Thyroid gland (tissue), 4 donors: Measurements from ENCODE around the gene CACNA2D3. TPM values are rescaled to one million over a fixed set of nuclear protein-coding genes. Genes with fewer than 3 reads are reported as not detected.
A peak's percentile ranks its signal among the peaks of the same experiment; 100 is the strongest.

Experiments
- DNase-seq, 2 donors: peaks; one replicate each; pipeline ENCODE4 v3.0.0-alpha.2; 2019
- H3K27ac ChIP-seq, 3 donors: fragments of 200-600 bp; sonication (generic); 1 replicate in 2 of 3; 2 replicates in 1 of 3; pipeline ENCODE4 v1.5.1; 2016 to 2019; ENCODE audit warnings: mild to moderate bottlenecking in 1 of 3, moderate library complexity in 1 of 3
- H3K27me3 ChIP-seq: fragments of 200-600 bp; sonication (generic); one replicate; pipeline ENCODE4 v1.5.1; 2019
- H3K36me3 ChIP-seq, 2 donors: fragments of 200-600 bp; sonication (generic); one replicate each; pipeline ENCODE4 v1.5.1; 2016 to 2019
- H3K4me1 ChIP-seq, 2 donors: fragments of 200-600 bp; sonication (generic); one replicate each; pipeline ENCODE4 v1.5.1; 2017 to 2019
- H3K4me3 ChIP-seq, 3 donors: fragments of 200-600 bp; sonication (generic); replicated peaks in 1 of 3; 1 replicate in 2 of 3; 2 replicates in 1 of 3; pipeline ENCODE4 v1.5.1; 2016; ENCODE audit warnings: mild to moderate bottlenecking in 1 of 3
- H3K9me3 ChIP-seq: fragments of 200-600 bp; sonication (generic); one replicate; pipeline ENCODE4 v1.5.1; 2017
- POLR2A ChIP-seq, 2 donors: fragments of 450-650 bp; IDR thresholded peaks; one replicate each; pipeline ENCODE4 v1.6.1; 2017; ENCODE audit warnings: antibody characterized with exemption in 2 of 2, mild to moderate bottlenecking in 2 of 2, moderate library complexity in 1 of 2
- WGBS, 2 donors: methylation state at CpG; one replicate each; pipeline ENCODE4 v1.1.5; 2017; 5-methylcytosine and 5-hydroxymethylcytosine counted together
- intact Hi-C: fragments of 100-400 bp; cut with DNase I; formaldehyde crosslinking; loops from one replicate; pipeline ENCODE4 v1.15.1; 2023
- total RNA-seq, 4 donors: library from RNA; depleted of rRNA; stranded (reverse); fragments of >200 nt; gene quantifications; one replicate each; pipeline ENCODE4 v1.2.3, GENCODE V29; 2016
- TF ChIP-seq, protein P1 (sequence below), 6 experiments: fragments of 200-600 bp in 3 of 6; fragments of 450-650 bp in 3 of 6; sonication (generic) in 3 of 6; IDR thresholded peaks; one replicate each; pipeline ENCODE4 v1.5.1; 2016 to 2019; ENCODE audit warnings: antibody characterized with exemption in 6 of 6, mild to moderate bottlenecking in 2 of 6, inconsistent platforms in 1 of 6, moderate library complexity in 1 of 6

The CACNA2D3 gene
- total RNA-seq, 4 donors from 2014 or later, result 2.9 to 4.8 (median 4.5) TPM

- TF ChIP-seq POLR2A (IDR thresholded peaks at IDR 0.05), result no peak
- TF ChIP-seq, protein P1, sequence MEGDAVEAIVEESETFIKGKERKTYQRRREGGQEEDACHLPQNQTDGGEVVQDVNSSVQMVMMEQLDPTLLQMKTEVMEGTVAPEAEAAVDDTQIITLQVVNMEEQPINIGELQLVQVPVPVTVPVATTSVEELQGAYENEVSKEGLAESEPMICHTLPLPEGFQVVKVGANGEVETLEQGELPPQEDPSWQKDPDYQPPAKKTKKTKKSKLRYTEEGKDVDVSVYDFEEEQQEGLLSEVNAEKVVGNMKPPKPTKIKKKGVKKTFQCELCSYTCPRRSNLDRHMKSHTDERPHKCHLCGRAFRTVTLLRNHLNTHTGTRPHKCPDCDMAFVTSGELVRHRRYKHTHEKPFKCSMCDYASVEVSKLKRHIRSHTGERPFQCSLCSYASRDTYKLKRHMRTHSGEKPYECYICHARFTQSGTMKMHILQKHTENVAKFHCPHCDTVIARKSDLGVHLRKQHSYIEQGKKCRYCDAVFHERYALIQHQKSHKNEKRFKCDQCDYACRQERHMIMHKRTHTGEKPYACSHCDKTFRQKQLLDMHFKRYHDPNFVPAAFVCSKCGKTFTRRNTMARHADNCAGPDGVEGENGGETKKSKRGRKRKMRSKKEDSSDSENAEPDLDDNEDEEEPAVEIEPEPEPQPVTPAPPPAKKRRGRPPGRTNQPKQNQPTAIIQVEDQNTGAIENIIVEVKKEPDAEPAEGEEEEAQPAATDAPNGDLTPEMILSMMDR (IDR thresholded peaks at IDR 0.05), result no peak
- Histone ChIP-seq H3K27ac (no peak overlapping the region), H3K4me3 (no peak overlapping the region), H3K27me3 (no peaks in the 10 kb centered on the region), H3K9me3 (no peaks in the 10 kb centered on the region), H3K36me3 (no peaks in the 10 kb centered on the region), H3K4me1 (no peaks in the 10 kb centered on the region)
- WGBS, 2 donors, result 82 to 91% methylated on average over 2 of the region's 2 CpGs
- no peak for DNase-seq
- intact Hi-C loops, result no loop called here
Measured at GRCh38 chr3:54519493-54519892, 397.1 kb downstream of the CACNA2D3 start.

DNA sequence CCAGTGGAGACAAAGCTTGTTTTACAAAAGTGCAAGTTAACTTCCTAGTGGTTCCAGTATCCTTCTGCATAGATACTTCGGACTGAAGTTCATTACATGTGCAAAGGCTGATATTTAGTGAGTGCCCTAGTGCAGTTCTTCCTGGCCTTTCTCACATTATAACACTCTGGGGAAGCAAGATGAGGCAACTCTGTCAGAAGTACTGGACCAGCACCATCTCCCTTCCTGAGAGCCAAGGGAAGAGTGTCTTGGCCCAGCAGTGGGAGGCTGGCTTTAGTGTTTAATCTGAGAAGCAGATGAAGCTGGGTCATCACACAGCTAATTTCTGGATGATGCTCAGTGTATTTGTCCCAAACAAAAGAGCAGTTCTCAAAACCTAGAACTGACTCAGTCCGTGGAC is 397.7 kb downstream of the CACNA2D3 start:
- TF ChIP-seq POLR2A (IDR thresholded peaks at IDR 0.05), result no peak
- TF ChIP-seq, protein P1 (IDR thresholded peaks at IDR 0.05), result no peak
- no peaks in the 10 kb centered on the region for H3K27me3 ChIP-seq
- H3K4me3 ChIP-seq, result no peak overlapping the region
- DNase-seq, result no peak
- no peaks in the 10 kb centered on the region for H3K4me1 ChIP-seq
- no peaks in the 10 kb centered on the region for H3K9me3 ChIP-seq
- no peaks in the 10 kb centered on the region for H3K36me3 ChIP-seq
- H3K27ac ChIP-seq, result no peak overlapping the region
- intact Hi-C loops, result no loop called here
- WGBS, 2 donors, result 72 to 73% methylated on average over 2 of the region's 2 CpGs

DNA sequence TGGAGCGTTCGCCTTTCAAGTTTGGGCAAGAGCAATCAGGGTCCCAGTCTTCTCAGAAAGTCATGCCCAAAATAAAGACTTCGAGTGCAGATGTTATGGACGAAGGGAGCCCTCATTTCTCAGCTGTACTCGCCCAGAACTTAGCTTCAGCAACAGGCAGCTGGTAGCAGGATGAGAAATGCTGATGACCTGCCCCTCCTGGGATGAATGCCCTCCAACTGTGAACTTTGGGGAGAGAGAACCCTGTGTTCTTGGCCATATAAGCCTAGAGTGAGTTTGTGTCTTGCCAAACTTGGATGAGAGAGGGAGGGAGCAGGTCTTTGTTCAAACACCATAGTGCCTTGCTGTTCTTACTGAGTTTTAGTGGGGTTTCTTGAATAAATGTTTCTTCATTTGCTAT is 405.2 kb downstream of the CACNA2D3 start:
- Histone ChIP-seq H3K9me3 (no peaks in the 10 kb centered on the region), H3K27me3 (no peaks in the 10 kb centered on the region), H3K27ac (no peak overlapping the region), H3K4me1 (no peaks in the 10 kb centered on the region), H3K36me3 (no peaks in the 10 kb centered on the region), H3K4me3 (no peak overlapping the region)
- WGBS, 2 donors, result 69 to 93% methylated on average over 4 to 5 of the region's 5 CpGs
- no peak for TF ChIP-seq POLR2A (IDR thresholded peaks at IDR 0.05)
- TF ChIP-seq, protein P1 (IDR thresholded peaks at IDR 0.05), result no peak
- intact Hi-C loops, result no loop called here
- no peak for DNase-seq

GRCh38 chr3:54527953-54528352 is 405.6 kb downstream of the CACNA2D3 start:
- peak in 1 of 2 donors; percentile 6 for DNase-seq
- Histone ChIP-seq H3K9me3 (no peaks in the 10 kb centered on the region), H3K36me3 (no peaks in the 10 kb centered on the region), H3K27ac (no peak overlapping the region), H3K4me3 (no peak overlapping the region), H3K27me3 (no peaks in the 10 kb centered on the region), H3K4me1 (no peaks in the 10 kb centered on the region)
- 69 to 73% methylated on average over 2 of the region's 2 CpGs for WGBS, 2 donors
- intact Hi-C loops, result no loop called here
- no peak for TF ChIP-seq POLR2A (IDR thresholded peaks at IDR 0.05)
- TF ChIP-seq, protein P1 (IDR thresholded peaks at IDR 0.05), result no peak

GRCh38 chr3:54528668-54529067 is 406.3 kb downstream of the CACNA2D3 start:
- Histone ChIP-seq H3K4me3 (no peak overlapping the region), H3K36me3 (no peaks in the 10 kb centered on the region), H3K27ac (no peak overlapping the region), H3K9me3 (no peaks in the 10 kb centered on the region), H3K27me3 (no peaks in the 10 kb centered on the region), H3K4me1 (no peaks in the 10 kb centered on the region)
- WGBS, 2 donors, result 57 to 73% methylated on average over 3 of the region's 3 CpGs
- TF ChIP-seq, protein P1 (IDR thresholded peaks at IDR 0.05), result no peak
- no peak for TF ChIP-seq POLR2A (IDR thresholded peaks at IDR 0.05)
- DNase-seq, result no peak
- intact Hi-C loops, result no loop called here
